NCI-H1930 (cell line): ENCODE measurements around the gene TBXAS1.

ENCODE experiments used
- DNase-seq, 2 experiments: peaks; one replicate each; lab custom pipeline; 2025; lab: John Stamatoyannopoulos, UW

The TBXAS1 gene

GRCh38 chr7:139829025-139829774 lies at the start of gene TBXAS1:
TBXAS1 (plus strand) TSS chr7:139829264; CDS start chr7:139829391, 127 bp downstream.
- no peak for DNase-seq

- DNase-seq = no peak
Observed at GRCh38 chr7:139782932-139783331, 46.1 kb upstream of the TBXAS1 start.

DNA sequence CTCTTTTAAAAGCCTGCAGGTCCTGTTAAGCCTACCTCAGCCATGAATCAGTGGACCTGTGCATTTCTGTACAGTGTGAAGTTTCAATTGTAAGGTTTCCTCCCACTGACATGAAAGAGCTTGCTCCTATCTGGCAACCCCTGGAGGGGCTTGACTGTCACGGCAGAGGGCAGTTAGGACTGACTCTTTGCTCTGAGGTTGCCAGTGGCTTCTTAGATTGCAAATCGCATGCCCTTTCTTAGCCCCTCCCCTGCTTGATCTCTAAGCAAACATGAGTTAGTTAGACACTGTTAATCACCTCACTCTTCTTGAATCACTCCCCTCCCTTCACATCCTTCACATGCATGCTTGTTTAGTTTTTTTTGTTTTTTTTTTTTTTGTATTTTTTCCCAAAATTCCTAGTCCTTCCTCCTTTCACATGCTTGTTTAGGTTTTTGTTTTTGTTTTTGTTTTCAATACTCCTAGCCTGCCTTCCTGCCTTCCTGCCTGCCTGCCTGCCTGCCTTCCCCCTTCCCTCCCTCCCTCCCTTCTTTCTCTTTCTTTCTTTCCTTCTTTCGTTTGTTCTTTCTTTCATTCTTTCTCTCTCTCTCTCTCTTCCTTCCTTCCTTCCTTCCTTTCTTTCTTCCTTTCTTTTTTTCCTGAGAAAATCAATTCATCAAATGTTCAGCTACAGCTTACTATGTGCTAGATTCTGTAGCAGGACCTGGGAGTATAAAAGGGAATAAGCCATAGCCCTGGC lies 45.2 kb upstream of the TBXAS1 start:
- DNase-seq = no peak

GRCh38 chr7:139784648-139785047 lies 44.4 kb upstream of the TBXAS1 start:
- no peak for DNase-seq

- no peak for DNase-seq
Observed at GRCh38 chr7:139791316-139791715, 37.7 kb upstream of the TBXAS1 start.

DNA sequence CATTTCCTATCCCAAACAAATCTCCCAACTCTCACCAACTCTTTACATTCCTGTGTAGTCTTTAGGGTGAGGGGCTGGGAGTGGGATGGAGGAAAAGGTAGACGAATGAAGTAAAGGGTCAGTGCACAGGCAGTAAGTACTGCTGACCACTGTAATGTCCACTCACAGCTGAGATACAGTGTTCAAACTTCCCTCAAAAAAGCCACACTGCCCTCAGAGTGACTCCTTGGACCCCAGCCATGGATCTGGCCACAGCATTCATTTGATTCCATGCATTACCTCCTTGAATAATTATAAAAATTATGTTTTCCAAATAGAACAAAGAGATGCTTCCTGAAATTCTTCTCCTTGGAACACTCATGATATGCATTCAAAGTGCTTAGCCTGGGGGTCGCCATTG lies 31.5 kb upstream of the TBXAS1 start:
- DNase-seq = no peak

GRCh38 chr7:139798221-139798620 lies 30.8 kb upstream of the TBXAS1 start:
- no peak for DNase-seq

GRCh38 chr7:139798892-139799291 lies 30.2 kb upstream of the TBXAS1 start:
- DNase-seq = no peak

DNA sequence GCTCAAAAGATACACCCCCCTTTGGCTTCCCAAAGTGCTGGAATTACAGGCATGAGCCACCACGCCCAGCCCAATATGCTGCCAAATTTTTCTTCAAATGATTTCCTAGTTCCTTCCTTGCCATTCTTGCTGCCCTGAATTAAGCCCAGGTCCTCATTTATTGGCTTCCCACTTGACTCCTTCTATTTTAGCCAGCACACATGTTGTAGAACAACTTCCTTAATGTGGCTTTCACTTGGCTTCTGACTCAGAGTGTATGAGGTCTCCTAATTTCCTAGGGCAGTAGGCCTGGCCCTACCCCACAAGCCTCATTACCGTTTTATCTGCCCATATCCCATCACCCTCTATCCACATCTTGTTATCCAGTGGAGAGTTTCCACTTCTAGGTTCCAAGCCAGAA lies 29.5 kb upstream of the TBXAS1 start:
- DNase-seq = no peak

DNA sequence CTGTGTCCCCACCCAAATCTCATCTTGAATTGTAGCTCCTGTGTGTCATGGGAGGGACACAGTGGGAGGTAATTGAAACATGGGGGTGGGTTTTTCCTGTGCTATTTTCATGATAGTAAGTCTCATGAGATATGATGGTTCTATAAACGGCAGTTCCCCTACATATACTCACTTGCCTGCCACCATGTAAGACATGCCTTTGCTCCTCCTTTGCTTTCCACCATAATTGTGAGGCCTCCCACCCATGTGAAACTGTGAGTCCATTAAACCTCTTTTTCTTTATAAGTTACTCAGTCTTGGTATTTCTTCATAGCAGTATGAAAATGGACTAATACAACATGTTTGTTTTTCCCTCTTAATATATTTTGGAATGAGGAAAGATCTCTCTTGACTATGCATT lies 24.5 kb upstream of the TBXAS1 start:
- no peak for DNase-seq

- no peak for DNase-seq
Observed at GRCh38 chr7:139807009-139807408, 22.1 kb upstream of the TBXAS1 start.

DNA sequence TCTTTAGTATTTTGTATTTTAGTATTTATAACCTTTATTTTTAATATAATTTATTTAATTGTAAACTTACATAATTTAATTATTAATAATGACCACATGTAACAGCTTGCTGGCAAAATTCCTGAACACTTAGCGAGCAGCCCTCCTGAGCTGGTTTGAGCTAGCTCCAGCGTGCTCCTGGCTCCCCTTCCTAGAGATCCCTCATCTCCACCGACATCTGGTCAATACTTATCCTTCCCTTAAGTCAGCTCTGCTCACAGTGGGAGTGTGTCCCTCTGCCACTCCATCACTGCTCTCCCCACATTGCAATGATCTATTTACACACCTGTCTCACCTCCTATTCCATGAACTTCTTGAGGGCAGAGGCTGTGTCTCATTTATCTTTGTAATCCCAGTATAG lies 20.6 kb upstream of the TBXAS1 start:
- no peak for DNase-seq

GRCh38 chr7:139808846-139809442 lies 20.1 kb upstream of the TBXAS1 start:
- no peak for DNase-seq

- no peak for DNase-seq
Observed at GRCh38 chr7:139811066-139811465, 18.0 kb upstream of the TBXAS1 start.

DNA sequence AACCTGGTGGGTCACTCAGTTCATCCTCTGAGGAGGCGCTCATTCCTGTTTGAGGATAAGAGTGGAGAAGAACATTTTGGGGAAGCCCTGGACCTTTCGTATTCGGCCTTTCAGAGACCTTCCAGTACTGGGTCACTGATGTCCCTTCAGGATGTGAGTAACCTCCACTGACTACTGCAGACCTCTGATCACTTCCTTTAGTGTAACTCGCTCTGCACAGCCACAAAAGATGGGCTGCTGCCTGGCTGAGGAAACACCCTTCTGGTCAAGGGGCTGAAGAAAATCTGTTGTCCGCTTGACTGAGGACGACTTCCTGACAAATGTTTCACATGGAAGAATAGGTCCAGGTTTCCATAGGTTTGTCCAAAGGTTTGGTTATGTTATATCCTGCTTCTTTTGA lies 15.9 kb upstream of the TBXAS1 start:
- DNase-seq = no peak

DNA sequence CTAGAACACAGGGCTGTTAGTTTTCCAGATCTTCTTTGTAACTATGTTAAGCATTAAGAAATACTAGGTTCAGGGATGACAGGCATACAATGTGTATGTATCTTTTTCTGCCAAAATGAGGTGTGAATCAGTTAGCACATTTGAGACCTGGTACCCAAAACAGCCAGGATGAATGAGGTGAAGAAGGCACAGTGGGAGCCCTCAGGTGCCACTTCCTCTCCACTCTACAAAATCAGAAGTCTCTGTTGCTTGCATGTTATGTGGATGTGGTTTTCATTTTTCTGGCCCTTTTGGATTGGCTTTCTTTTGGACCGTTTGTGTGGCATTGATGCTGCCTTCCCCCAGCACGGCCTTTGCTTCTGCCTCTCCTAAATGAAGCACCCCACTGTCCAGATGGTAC lies 15.4 kb upstream of the TBXAS1 start:
- no peak for DNase-seq

DNA sequence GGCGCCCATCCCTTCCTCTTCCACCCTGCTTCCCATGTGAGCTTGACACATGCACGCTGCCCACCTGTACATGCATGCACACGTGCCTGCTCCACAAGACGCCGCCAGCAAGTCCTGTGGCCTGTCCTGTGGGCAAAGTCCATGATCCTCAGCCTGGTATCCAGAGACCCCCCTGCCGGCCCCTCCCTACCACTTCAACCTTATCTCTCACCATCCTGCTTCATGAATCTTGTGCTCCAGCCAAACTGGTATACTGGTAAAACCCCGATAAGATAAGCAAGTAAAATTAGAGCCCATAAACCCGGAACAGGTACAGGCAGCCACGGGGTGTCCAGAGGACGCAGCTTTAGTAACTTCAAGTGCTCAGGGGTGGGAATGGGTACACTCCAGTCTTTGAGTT lies 11.8 kb upstream of the TBXAS1 start:
- DNase-seq = no peak

DNA sequence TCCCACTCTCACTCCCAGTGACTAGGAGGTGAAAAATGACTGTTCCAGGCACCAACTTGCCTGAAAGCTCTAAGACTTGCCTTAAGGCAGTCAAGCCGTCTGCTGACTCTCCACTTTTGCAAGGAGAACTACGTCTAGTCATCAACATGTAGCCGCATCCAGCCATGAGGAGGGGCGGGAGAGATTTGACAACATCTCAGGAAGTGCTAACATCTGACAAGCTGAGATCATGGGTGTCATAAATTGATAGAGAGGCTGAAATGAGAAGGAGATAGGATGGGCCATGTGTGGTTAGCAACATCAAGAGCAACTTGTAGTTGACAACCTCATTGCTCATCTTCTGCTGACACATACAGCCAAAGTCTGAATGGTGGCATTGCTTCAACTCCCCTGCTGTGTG lies 9.0 kb upstream of the TBXAS1 start:
- DNase-seq = no peak

- DNase-seq = no peak
Observed at GRCh38 chr7:139821349-139822105, 7.5 kb upstream of the TBXAS1 start.

DNA sequence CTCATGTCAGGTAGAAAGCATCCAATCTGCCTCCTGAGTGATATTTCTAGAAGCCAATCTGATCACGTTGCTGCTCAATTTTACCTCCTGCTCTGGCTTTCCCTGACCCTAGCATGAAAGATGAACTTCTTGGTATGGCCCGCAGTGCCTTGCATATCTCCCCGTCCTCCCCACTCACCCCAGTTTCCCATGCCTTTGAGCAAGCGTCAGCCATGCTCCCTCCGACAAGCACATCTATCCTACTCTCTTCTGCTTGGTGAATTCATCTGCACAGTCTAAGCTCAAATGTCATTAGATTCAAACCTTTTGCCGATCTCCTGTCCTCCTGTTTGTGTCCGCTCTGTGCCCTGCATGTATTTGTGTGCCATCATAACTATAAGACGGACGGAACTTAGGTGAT lies 6.2 kb upstream of the TBXAS1 start:
- no peak for DNase-seq

DNA sequence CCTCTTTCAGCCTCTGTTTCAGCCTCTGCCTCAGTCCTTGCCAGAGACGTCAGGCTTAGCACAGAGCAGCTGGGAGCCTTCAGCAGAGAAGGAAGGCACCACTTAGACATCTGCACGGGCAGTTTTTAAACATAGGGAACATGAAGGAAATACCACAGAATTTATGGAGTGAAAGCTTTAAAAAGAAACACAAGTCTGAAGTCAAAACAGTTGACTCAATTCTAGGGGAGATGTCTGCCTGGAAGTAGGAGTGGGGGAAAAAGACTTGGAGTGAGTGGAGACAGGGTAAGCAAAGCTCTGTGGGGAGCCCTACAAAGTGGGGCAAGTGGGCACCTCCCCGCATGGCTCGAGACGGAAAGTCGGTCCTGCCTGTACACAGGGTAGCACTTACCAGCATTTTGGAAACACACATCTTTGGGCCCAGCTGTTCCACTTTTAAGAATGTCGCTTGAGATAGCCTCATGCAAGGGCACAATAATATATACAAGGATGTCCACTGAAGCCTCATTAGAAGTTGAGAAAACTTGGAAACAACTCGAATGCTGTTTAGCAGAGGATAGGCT lies 5.0 kb upstream of the TBXAS1 start:
- no peak for DNase-seq

DNA sequence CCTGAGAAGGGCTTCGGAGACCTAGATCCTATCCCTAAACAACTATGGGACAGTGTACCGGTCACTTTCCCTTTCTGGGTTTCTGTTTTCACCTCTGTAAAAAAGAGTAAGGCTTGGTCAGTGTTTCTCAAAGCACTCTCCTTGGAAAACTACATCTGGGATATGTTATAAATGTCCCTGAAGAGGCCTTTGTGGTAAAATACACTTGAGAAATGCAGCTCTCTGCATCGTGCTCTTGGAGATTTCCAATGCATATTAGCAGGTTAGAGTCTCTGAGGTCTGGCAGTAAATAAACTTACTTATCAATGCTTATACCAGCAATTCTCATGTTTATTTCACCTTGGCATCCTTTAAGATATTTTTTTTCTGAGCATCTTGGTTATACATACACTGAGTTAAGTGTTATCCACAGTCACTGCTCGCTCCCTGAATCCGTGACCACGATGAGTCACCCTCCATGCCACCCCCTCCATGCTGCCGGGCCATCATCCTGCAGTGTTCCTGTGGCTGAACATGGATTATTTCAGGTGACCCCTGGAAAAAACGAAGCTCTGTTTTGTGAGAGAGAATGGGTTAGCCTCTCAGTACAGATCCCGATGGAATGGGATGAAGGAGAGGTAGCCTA lies 3.3 kb upstream of the TBXAS1 start:
- no peak for DNase-seq
